Caco-2 (cell line): ENCODE measurements around the gene RNFT2. TPM values are rescaled to one million over a fixed set of nuclear protein-coding genes. Genes with fewer than 3 reads are reported as not detected.

Experiments
- BruUV-seq: library from RNA; stranded (reverse); fragments of 400-500 nt; replicated peaks from 2 replicates; lab custom pipeline; 2021; lab: Mats Ljungman, UMichigan
- CTCF ChIA-PET: fragments of 300-600 bp; sonication (Branson Sonifier 250); formaldehyde crosslinking; loops from one replicate; lab custom pipeline; 2022; ENCODE audit warnings: antibody characterized with exemption; lab: Charles Lee
- POLR2A ChIA-PET: fragments of 300-600 bp; sonication (Branson Sonifier 250); formaldehyde crosslinking; loops from one replicate; lab custom pipeline; 2022; ENCODE audit warnings: antibody characterized with exemption; lab: Charles Lee
- DNase-seq, 2 experiments: peaks; one replicate each; pipeline versions ENCODE4 v3.0.0 to v3.0.0-alpha.2; 2020 to 2022
- H3K27me3 ChIP-seq: replicated peaks from 2 replicates; pipeline ENCODE4 v1.6.0; 2011; ENCODE audit warnings: low read length; ENCODE audit not compliant: control insufficient read depth, insufficient read depth
- H3K36me3 ChIP-seq: 2 replicates; pipeline ENCODE4 v1.5.1; 2011; ENCODE audit warnings: low read length; ENCODE audit not compliant: control insufficient read depth, insufficient read depth
- H3K4me1 ChIP-seq: fragments of 250-450 bp; sonication (Bioruptor Pico); 2 replicates; pipeline ENCODE4 v1.5.1; 2020; ENCODE audit warnings: mild to moderate bottlenecking
- H3K4me3 ChIP-seq: 2 replicates; pipeline ENCODE4 v1.5.1; 2011; ENCODE audit warnings: low read depth, mild to moderate bottlenecking, control low read depth, low read length
- H3K9me3 ChIP-seq: fragments of 250-450 bp; sonication (Bioruptor Pico); 2 replicates; pipeline ENCODE4 v1.5.1; 2020; ENCODE audit warnings: mild to moderate bottlenecking, moderate library complexity
- H3K27ac Mint-ChIP-seq: one replicate; pipeline ENCODE4 v1.8.0; 2022; ENCODE audit warnings: mixed read lengths; ENCODE audit not compliant: unreplicated experiment
- H3K27me3 Mint-ChIP-seq: one replicate; pipeline ENCODE4 v1.8.0; 2022; ENCODE audit warnings: mixed read lengths; ENCODE audit not compliant: insufficient read depth, unreplicated experiment
- H3K36me3 Mint-ChIP-seq: one replicate; pipeline ENCODE4 v1.8.0; 2022; ENCODE audit warnings: mild to moderate bottlenecking, mixed read lengths; ENCODE audit not compliant: insufficient read depth, unreplicated experiment
- H3K4me1 Mint-ChIP-seq: one replicate; pipeline ENCODE4 v1.8.0; 2022; ENCODE audit warnings: low read depth, mixed read lengths; ENCODE audit not compliant: unreplicated experiment
- H3K4me3 Mint-ChIP-seq: one replicate; pipeline ENCODE4 v1.8.0; 2022; ENCODE audit warnings: mild to moderate bottlenecking, moderate library complexity, mixed read lengths; ENCODE audit not compliant: unreplicated experiment
- H3K9me3 Mint-ChIP-seq: one replicate; pipeline ENCODE4 v1.8.0; 2022; ENCODE audit warnings: mixed read lengths; ENCODE audit not compliant: unreplicated experiment
- intact Hi-C: fragments of 100-400 bp; cut with micrococcal nuclease; formaldehyde crosslinking; loops from one replicate; pipeline ENCODE4 v1.10.0; 2022; ENCODE audit not compliant: unreplicated experiment
- total RNA-seq: library from RNA; stranded (reverse); gene quantifications from 2 replicates; pipeline ENCODE4 v1.2.3, GENCODE V29; 2022
- TF ChIP-seq, protein P1 (sequence below), 2 experiments: fragments of 200-600 bp in 1 of 2; IDR thresholded peaks; 1 replicate in 1 of 2; 2 replicates in 1 of 2; pipeline versions ENCODE4 v1.5.1 to v1.8.0; 2011 to 2022; ENCODE audit warnings: antibody characterized with exemption in 1 of 2, control low read depth in 1 of 2, inconsistent platforms in 1 of 2, low read depth in 1 of 2, low read length in 1 of 2, mild to moderate bottlenecking in 1 of 2, moderate library complexity in 1 of 2; ENCODE audit not compliant: insufficient read depth in 1 of 2, severe bottlenecking in 1 of 2, unreplicated experiment in 1 of 2

The RNFT2 gene
- total RNA-seq, 1 experiment from 2014 or later = 11.6 TPM

DNA sequence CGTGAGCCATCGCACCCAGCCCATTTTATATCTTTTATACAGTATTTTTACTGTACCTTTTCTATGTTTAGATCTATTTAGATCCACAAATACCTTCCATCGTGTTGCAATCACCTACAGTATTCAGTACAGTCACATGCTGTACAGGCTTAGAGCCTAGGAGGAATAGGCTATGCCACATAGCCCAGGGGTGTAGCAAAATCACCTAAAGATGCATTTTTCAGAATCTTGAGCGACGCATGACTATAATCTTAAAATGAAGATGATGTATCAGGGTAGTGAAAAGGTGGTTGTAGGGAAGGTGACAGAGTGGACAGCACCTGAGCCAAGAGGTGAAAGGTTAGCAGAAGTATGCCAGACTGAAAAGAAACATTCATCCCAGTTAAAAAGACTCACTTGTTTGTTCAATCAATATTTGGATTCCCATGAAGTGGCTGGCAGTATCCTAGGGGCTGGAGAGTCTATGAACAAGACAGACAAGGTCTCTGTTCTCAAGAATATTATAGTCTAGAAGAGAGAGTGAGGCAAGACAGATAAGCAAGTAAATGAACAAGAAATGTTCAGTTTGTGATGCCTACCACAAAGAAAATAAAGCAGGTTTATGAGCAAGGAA is 3.9 kb upstream of the RNFT2 start:
- no peaks in the 10 kb centered on the region for H3K27me3 Mint-ChIP-seq
- Histone ChIP-seq H3K4me1 (peaks cover 26% of the 10 kb centered on the region), H3K27me3 (no peaks in the 10 kb centered on the region), H3K36me3 (no peaks in the 10 kb centered on the region; the same call in 1 of the 2 replicates), H3K9me3 (no peaks in the 10 kb centered on the region), H3K4me3 (no peak overlapping the region)
- H3K4me3 Mint-ChIP-seq = peak overlapping the region; percentile 42
- CTCF ChIA-PET = no interaction called here
- peak; percentile 49 to 58 for DNase-seq
- POLR2A ChIA-PET = no interaction called here
- peaks cover 19% of the 10 kb centered on the region for H3K4me1 Mint-ChIP-seq
- intact Hi-C loops = loop anchor here (1.0 kb wide), 1 partner anchor 182 kb away; no protein-coding TSS in a partner anchor
- no TSS peak for BruUV-seq
- TF ChIP-seq, protein P1, sequence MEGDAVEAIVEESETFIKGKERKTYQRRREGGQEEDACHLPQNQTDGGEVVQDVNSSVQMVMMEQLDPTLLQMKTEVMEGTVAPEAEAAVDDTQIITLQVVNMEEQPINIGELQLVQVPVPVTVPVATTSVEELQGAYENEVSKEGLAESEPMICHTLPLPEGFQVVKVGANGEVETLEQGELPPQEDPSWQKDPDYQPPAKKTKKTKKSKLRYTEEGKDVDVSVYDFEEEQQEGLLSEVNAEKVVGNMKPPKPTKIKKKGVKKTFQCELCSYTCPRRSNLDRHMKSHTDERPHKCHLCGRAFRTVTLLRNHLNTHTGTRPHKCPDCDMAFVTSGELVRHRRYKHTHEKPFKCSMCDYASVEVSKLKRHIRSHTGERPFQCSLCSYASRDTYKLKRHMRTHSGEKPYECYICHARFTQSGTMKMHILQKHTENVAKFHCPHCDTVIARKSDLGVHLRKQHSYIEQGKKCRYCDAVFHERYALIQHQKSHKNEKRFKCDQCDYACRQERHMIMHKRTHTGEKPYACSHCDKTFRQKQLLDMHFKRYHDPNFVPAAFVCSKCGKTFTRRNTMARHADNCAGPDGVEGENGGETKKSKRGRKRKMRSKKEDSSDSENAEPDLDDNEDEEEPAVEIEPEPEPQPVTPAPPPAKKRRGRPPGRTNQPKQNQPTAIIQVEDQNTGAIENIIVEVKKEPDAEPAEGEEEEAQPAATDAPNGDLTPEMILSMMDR (IDR thresholded peaks at IDR 0.05; ENCODE audit: insufficient read depth in 1 of 2, low read depth in 1 of 2, low read length in 1 of 2, severe bottlenecking in 1 of 2, unreplicated experiment in 1 of 2) = no peak
- H3K36me3 Mint-ChIP-seq = peaks cover 63% of the 10 kb centered on the region
- no peaks in the 10 kb centered on the region for H3K9me3 Mint-ChIP-seq
- H3K27ac Mint-ChIP-seq = peak overlapping the region; percentile 43

DNA sequence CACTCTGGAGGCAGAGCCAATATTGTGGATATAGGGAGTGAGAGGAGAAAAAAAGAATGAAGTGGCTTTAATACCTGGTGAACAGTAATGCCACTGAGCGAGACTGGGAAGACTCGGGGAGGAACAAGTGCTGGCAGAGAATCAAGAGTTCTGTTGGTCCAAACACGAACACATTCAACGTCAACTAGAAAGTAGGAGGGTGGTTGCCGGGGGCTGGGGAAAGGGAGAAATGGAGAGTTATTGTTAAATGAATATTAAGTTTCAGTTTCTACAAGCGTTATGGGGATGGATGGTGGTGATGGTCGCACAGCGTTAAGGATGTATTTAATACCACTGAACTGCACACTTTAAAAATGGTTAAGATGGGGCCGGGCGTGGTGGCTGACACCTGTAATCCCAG is 3.0 kb upstream of the RNFT2 start:
- H3K36me3 Mint-ChIP-seq = peaks cover 54% of the 10 kb centered on the region
- Histone ChIP-seq H3K27me3 (no peaks in the 10 kb centered on the region), H3K9me3 (no peaks in the 10 kb centered on the region), H3K4me1 (peaks cover 26% of the 10 kb centered on the region), H3K36me3 (no peaks in the 10 kb centered on the region; the same call in 1 of the 2 replicates), H3K4me3 (no peak overlapping the region)
- intact Hi-C loops = no loop called here
- H3K4me3 Mint-ChIP-seq = peak overlapping the region; percentile 42
- H3K9me3 Mint-ChIP-seq = no peaks in the 10 kb centered on the region
- TF ChIP-seq, protein P1 (IDR thresholded peaks at IDR 0.05; ENCODE audit: insufficient read depth in 1 of 2, low read depth in 1 of 2, low read length in 1 of 2, severe bottlenecking in 1 of 2, unreplicated experiment in 1 of 2) = no peak
- H3K27me3 Mint-ChIP-seq = no peaks in the 10 kb centered on the region
- peak overlapping the region; percentile 43 for H3K27ac Mint-ChIP-seq
- ChIA-PET CTCF (no interaction called here), POLR2A (no interaction called here)
- no TSS peak for BruUV-seq
- H3K4me1 Mint-ChIP-seq = peaks cover 19% of the 10 kb centered on the region
- DNase-seq = no peak

DNA sequence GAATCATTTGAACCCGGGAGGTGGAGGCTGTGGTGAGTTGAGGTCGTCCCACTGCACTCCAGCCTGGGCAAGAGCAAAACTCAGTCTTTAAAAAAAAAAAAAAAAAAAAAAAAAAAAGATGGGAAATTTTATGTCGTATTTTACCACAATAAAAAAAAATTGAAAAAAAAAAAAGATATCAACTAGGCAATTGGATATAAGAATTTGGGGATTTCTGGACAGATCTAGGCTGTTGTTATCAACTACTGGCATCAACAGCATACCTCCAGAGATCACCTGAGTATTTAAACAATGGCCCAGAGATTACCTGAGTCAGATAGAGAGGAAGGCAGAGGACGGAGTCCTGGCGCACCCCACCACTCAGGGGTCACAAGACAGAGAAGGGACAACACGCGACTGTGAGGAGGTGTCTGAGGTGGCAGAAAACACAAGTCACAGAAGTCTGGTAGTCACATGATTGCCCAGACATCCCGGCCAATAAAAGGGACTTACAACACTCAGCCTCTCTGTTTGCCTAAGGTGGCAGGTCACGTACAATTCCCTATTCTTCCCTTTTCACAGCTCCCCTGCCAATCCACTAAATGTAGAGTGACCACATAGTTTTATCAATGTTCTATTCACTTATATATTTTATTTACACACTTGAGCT is 2.0 kb upstream of the RNFT2 start:
- Histone ChIP-seq H3K9me3 (no peaks in the 10 kb centered on the region), H3K27me3 (no peaks in the 10 kb centered on the region), H3K4me3 (peak overlapping the region; percentile 93), H3K4me1 (peaks cover 26% of the 10 kb centered on the region), H3K36me3 (no peaks in the 10 kb centered on the region; the same call in 1 of the 2 replicates)
- ChIA-PET POLR2A (no interaction called here), CTCF (interaction anchor here (0.6 kb wide), 1 partner anchor 16 kb away, joined by 3 read pairs; no protein-coding TSS in a partner anchor)
- peak overlapping the region; percentile 96 for H3K4me3 Mint-ChIP-seq
- H3K4me1 Mint-ChIP-seq = peaks cover 19% of the 10 kb centered on the region
- no peaks in the 10 kb centered on the region for H3K27me3 Mint-ChIP-seq
- DNase-seq = peak; percentile 83 to 93
- no peaks in the 10 kb centered on the region for H3K9me3 Mint-ChIP-seq
- peak overlapping the region; percentile 78 for H3K27ac Mint-ChIP-seq
- peaks cover 50% of the 10 kb centered on the region for H3K36me3 Mint-ChIP-seq
- intact Hi-C loops = loop anchor here (1.0 kb wide), 2 partner anchors 9 to 83 kb away; no protein-coding TSS in a partner anchor
- BruUV-seq = no TSS peak
- TF ChIP-seq, protein P1 (IDR thresholded peaks at IDR 0.05; ENCODE audit: insufficient read depth in 1 of 2, low read depth in 1 of 2, low read length in 1 of 2, severe bottlenecking in 1 of 2, unreplicated experiment in 1 of 2) = no peak
